CD4-positive, alpha-beta T cell (primary cell): ENCODE data around the gene DLG5. TPM values are rescaled to one million over a fixed set of nuclear protein-coding genes. Genes with fewer than 3 reads are reported as not detected.

Experiments used
- ATAC-seq: fragments of 200-7000 bp; cut with Tn5 transposase; one replicate; pipeline ENCODE4 v1.10.0; 2022; ENCODE audit warnings: mild to moderate bottlenecking; ENCODE audit not compliant: poor library complexity
- CTCF ChIA-PET: fragments of 350-600 bp; sonication (Branson Sonifier 250); formaldehyde crosslinking; loops from one replicate; lab custom pipeline; 2021; ENCODE audit warnings: antibody characterized with exemption, inconsistent platforms; lab: Charles Lee
- POLR2A ChIA-PET: fragments of 350-600 bp; sonication (Branson Sonifier 250); formaldehyde crosslinking; loops from one replicate; lab custom pipeline; 2021; ENCODE audit warnings: antibody characterized with exemption, inconsistent platforms; lab: Charles Lee
- DNase-seq, 14 experiments: peaks; one replicate each; pipeline ENCODE4 v3.0.0-alpha.2; 2013 to 2020; ENCODE audit warnings: mixed read lengths in 2 of 14
- H3K27ac ChIP-seq, 2 donors: one replicate each; pipeline versions ENCODE4 v1.5.1 to v1.7.0; 2013; ENCODE audit warnings: low read length in 2 of 2, low read depth in 1 of 2, mild to moderate bottlenecking in 1 of 2
- H3K27me3 ChIP-seq, 2 experiments: 1 replicate in 1 of 2; 2 replicates in 1 of 2; pipeline versions ENCODE4 v1.6.1 to v1.7.0; 2013; ENCODE audit warnings: low read length in 2 of 2, control low read depth in 1 of 2, mild to moderate bottlenecking in 1 of 2, moderate library complexity in 1 of 2; ENCODE audit not compliant: insufficient read depth in 2 of 2, control insufficient read depth in 1 of 2
- H3K36me3 ChIP-seq: one replicate; pipeline ENCODE4 v1.6.1; 2013; ENCODE audit warnings: low read length, control low read depth; ENCODE audit not compliant: insufficient read depth
- H3K4me1 ChIP-seq: one replicate; pipeline ENCODE4 v1.6.1; 2013; ENCODE audit warnings: low read length, control low read depth; ENCODE audit not compliant: insufficient read depth
- H3K4me3 ChIP-seq: one replicate; pipeline ENCODE4 v1.5.1; 2013; ENCODE audit warnings: mild to moderate bottlenecking, low read length, moderate library complexity
- H3K9me3 ChIP-seq, 2 experiments: 1 replicate in 1 of 2; 2 replicates in 1 of 2; pipeline versions ENCODE4 v1.6.1 to v1.7.0; 2013; ENCODE audit warnings: low read length in 2 of 2, mild to moderate bottlenecking in 2 of 2, control low read depth in 1 of 2, moderate library complexity in 1 of 2; ENCODE audit not compliant: control insufficient read depth in 1 of 2, insufficient read depth in 1 of 2
- H3K27ac Mint-ChIP-seq: one replicate; pipeline ENCODE4 v1.8.0; 2020; ENCODE audit warnings: mixed read lengths
- H3K27me3 Mint-ChIP-seq: one replicate; pipeline ENCODE4 v1.8.0; 2021; ENCODE audit warnings: mixed read lengths
- H3K36me3 Mint-ChIP-seq: one replicate; pipeline ENCODE4 v1.8.0; 2021; ENCODE audit warnings: low read depth, mixed read lengths
- H3K4me1 Mint-ChIP-seq: one replicate; pipeline ENCODE4 v1.8.0; 2021; ENCODE audit warnings: low read depth, mixed read lengths
- H3K4me3 Mint-ChIP-seq: one replicate; pipeline ENCODE4 v1.8.0; 2020; ENCODE audit warnings: mild to moderate bottlenecking, mixed read lengths
- H3K9me3 Mint-ChIP-seq: one replicate; pipeline ENCODE4 v1.8.0; 2020; ENCODE audit warnings: mixed read lengths
- intact Hi-C, 2 experiments: fragments of 100-400 bp; cut with DNase I in 1 of 2; cut with micrococcal nuclease in 1 of 2; formaldehyde crosslinking; loops; one replicate each; pipeline versions ENCODE4 v1.15.1 to v1.9.0; 2023 to 2025; cut with DNase I, micrococcal nuclease
- total RNA-seq, 174 experiments: library from RNA in 2 of 174; stranded (reverse) in 2 of 174; gene quantifications; one replicate each; pipeline ENCODE4 v1.2.3 and lab custom pipeline; 2021 to 2026
- TF ChIP-seq, protein P1 (sequence below): fragments of 200-600 bp; IDR thresholded peaks from one replicate; pipeline ENCODE4 v1.8.0; 2022; ENCODE audit warnings: antibody characterized with exemption, mild to moderate bottlenecking

Gene DLG5
- total RNA-seq, 2 experiments from 2014 or later, result 7.1 to 7.4 TPM

GRCh38 chr10:77887631-77888355, 38.8 kb downstream of the DLG5 start:
- Mint-ChIP-seq H3K4me1 (no peaks in the 10 kb centered on the region), H3K4me3 (no peak overlapping the region), H3K27me3 (no peaks in the 10 kb centered on the region), H3K9me3 (no peaks in the 10 kb centered on the region), H3K36me3 (no peaks in the 10 kb centered on the region), H3K27ac (no peak overlapping the region)
- H3K27ac ChIP-seq, result no peak overlapping the region
- no peaks in the 10 kb centered on the region for H3K27me3 ChIP-seq
- ChIA-PET CTCF (no interaction called here), POLR2A (no interaction called here)
- H3K4me3 ChIP-seq, result no peak overlapping the region
- DNase-seq (no peak), ATAC-seq (no peak)
- intact Hi-C loops, result no loop called here
- TF ChIP-seq, protein P1, sequence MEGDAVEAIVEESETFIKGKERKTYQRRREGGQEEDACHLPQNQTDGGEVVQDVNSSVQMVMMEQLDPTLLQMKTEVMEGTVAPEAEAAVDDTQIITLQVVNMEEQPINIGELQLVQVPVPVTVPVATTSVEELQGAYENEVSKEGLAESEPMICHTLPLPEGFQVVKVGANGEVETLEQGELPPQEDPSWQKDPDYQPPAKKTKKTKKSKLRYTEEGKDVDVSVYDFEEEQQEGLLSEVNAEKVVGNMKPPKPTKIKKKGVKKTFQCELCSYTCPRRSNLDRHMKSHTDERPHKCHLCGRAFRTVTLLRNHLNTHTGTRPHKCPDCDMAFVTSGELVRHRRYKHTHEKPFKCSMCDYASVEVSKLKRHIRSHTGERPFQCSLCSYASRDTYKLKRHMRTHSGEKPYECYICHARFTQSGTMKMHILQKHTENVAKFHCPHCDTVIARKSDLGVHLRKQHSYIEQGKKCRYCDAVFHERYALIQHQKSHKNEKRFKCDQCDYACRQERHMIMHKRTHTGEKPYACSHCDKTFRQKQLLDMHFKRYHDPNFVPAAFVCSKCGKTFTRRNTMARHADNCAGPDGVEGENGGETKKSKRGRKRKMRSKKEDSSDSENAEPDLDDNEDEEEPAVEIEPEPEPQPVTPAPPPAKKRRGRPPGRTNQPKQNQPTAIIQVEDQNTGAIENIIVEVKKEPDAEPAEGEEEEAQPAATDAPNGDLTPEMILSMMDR, result no peak
- H3K4me1 ChIP-seq, result no peaks in the 10 kb centered on the region
- no peaks in the 10 kb centered on the region for H3K36me3 ChIP-seq
- no peaks in the 10 kb centered on the region for H3K9me3 ChIP-seq

GRCh38 chr10:77886795-77887355, 39.7 kb downstream of the DLG5 start:
- DNase-seq (no peak), ATAC-seq (no peak)
- H3K27ac Mint-ChIP-seq, result no peak overlapping the region
- H3K4me1 ChIP-seq, result no peaks in the 10 kb centered on the region
- no peaks in the 10 kb centered on the region for H3K36me3 ChIP-seq
- CTCF ChIA-PET, result no interaction called here
- TF ChIP-seq, protein P1, result no peak
- POLR2A ChIA-PET, result no interaction called here
- H3K4me3 Mint-ChIP-seq, result no peak overlapping the region
- no peaks in the 10 kb centered on the region for H3K36me3 Mint-ChIP-seq
- H3K4me3 ChIP-seq, result no peak overlapping the region
- intact Hi-C loops, result no loop called here
- H3K9me3 ChIP-seq, result no peaks in the 10 kb centered on the region
- H3K27me3 Mint-ChIP-seq, result no peaks in the 10 kb centered on the region
- H3K27me3 ChIP-seq, result no peaks in the 10 kb centered on the region
- H3K4me1 Mint-ChIP-seq, result no peaks in the 10 kb centered on the region
- H3K9me3 Mint-ChIP-seq, result no peaks in the 10 kb centered on the region
- no peak overlapping the region for H3K27ac ChIP-seq

DNA sequence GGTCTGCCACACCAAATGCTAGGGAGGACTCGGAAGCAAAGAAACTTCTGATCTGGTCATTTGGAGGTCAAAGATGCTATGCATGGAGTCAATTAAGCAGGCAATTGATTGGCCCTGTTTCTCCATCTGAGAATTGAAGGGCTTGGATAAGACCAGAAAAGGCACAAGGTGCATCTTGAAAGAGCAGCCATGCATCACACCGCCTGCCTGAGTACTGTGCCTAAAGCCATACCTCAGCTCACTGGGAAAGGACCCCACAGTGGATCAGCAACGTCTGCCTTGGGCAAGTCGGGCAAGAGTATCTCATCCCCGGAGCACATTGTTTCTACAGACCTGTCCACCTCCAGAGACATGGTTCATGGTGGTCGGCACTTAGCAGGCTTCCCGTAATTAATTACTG, 42.4 kb downstream of the DLG5 start:
- H3K4me3 Mint-ChIP-seq, result no peak overlapping the region
- POLR2A ChIA-PET, result no interaction called here
- ATAC-seq (no peak), DNase-seq (no peak)
- Histone ChIP-seq H3K4me1 (no peaks in the 10 kb centered on the region), H3K9me3 (no peaks in the 10 kb centered on the region), H3K4me3 (no peak overlapping the region), H3K27me3 (no peaks in the 10 kb centered on the region), H3K27ac (no peak overlapping the region), H3K36me3 (no peaks in the 10 kb centered on the region)
- H3K27me3 Mint-ChIP-seq, result no peaks in the 10 kb centered on the region
- H3K4me1 Mint-ChIP-seq, result no peaks in the 10 kb centered on the region
- H3K36me3 Mint-ChIP-seq, result no peaks in the 10 kb centered on the region
- TF ChIP-seq, protein P1, result no peak
- H3K27ac Mint-ChIP-seq, result no peak overlapping the region
- H3K9me3 Mint-ChIP-seq, result no peaks in the 10 kb centered on the region
- CTCF ChIA-PET, result no interaction called here
- intact Hi-C loops, result no loop called here
